Measurements from ENCODE around the gene RHOV.

The RHOV gene

DNA sequence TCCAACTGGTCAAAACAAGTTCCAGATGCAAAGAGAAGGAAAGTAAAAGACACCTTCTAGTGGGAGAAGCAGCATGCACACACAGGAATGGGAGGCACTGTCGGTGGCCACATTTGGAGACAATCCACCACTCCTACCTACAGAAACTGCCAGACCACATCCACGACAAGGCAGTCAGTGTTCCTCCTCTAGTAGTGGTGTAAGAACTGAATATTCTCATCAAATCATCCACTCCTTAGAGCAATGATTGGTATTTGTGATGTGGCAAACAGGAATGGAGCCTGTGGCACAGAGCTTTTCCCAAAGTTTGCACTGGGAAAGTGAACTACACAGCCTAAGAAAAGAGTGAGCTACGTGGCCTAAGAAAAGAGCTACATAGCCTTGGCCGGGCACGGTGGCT lies 35.3 kb downstream of the RHOV start:
- no peak for ATAC-seq
- TF ChIP-seq, protein P1, sequence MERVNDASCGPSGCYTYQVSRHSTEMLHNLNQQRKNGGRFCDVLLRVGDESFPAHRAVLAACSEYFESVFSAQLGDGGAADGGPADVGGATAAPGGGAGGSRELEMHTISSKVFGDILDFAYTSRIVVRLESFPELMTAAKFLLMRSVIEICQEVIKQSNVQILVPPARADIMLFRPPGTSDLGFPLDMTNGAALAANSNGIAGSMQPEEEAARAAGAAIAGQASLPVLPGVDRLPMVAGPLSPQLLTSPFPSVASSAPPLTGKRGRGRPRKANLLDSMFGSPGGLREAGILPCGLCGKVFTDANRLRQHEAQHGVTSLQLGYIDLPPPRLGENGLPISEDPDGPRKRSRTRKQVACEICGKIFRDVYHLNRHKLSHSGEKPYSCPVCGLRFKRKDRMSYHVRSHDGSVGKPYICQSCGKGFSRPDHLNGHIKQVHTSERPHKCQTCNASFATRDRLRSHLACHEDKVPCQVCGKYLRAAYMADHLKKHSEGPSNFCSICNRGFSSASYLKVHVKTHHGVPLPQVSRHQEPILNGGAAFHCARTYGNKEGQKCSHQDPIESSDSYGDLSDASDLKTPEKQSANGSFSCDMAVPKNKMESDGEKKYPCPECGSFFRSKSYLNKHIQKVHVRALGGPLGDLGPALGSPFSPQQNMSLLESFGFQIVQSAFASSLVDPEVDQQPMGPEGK (CRISPR knock-in tag; IDR thresholded peaks at IDR 0.05; ENCODE audit: borderline replicate concordance) = no peak
- TF ChIP-seq, protein P2, sequence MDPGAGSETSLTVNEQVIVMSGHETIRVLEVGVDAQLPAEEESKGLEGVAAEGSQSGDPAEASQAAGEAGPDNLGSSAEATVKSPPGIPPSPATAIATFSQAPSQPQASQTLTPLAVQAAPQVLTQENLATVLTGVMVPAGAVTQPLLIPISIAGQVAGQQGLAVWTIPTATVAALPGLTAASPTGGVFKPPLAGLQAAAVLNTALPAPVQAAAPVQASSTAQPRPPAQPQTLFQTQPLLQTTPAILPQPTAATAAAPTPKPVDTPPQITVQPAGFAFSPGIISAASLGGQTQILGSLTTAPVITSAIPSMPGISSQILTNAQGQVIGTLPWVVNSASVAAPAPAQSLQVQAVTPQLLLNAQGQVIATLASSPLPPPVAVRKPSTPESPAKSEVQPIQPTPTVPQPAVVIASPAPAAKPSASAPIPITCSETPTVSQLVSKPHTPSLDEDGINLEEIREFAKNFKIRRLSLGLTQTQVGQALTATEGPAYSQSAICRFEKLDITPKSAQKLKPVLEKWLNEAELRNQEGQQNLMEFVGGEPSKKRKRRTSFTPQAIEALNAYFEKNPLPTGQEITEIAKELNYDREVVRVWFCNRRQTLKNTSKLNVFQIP (CRISPR knock-in tag; IDR thresholded peaks at IDR 0.05; ENCODE audit: borderline replicate concordance, low read depth) = no peak
- TF ChIP-seq ZNF565 (CRISPR knock-in tag; conservative IDR thresholded peaks at IDR 0.05; ENCODE audit: low read depth) (no peak), GLIS3 (CRISPR knock-in tag; IDR thresholded peaks at IDR 0.05) (no peak), PPARA (CRISPR knock-in tag; IDR thresholded peaks at IDR 0.05; ENCODE audit: borderline replicate concordance) (no peak), ARNTL (CRISPR knock-in tag; IDR thresholded peaks at IDR 0.05; ENCODE audit: borderline replicate concordance, low read depth) (no peak), ISL1 (CRISPR knock-in tag; IDR thresholded peaks at IDR 0.05) (no peak), OSR1 (CRISPR knock-in tag; IDR thresholded peaks at IDR 0.05) (no peak), ZNF70 (CRISPR knock-in tag; IDR thresholded peaks at IDR 0.05) (no peak), RARB (CRISPR knock-in tag; IDR thresholded peaks at IDR 0.05) (no peak), TCF4 (CRISPR knock-in tag; IDR thresholded peaks at IDR 0.05; ENCODE audit: borderline replicate concordance) (no peak), ZFP30 (CRISPR knock-in tag; IDR thresholded peaks at IDR 0.05) (no peak), BACH2 (CRISPR knock-in tag; IDR thresholded peaks at IDR 0.05; ENCODE audit: borderline replicate concordance) (no peak), CSDC2 (CRISPR knock-in tag; IDR thresholded peaks at IDR 0.05) (no peak), TOX (CRISPR knock-in tag; IDR thresholded peaks at IDR 0.05; ENCODE audit: borderline replicate concordance) (no peak)
- TF ChIP-seq, protein P3, sequence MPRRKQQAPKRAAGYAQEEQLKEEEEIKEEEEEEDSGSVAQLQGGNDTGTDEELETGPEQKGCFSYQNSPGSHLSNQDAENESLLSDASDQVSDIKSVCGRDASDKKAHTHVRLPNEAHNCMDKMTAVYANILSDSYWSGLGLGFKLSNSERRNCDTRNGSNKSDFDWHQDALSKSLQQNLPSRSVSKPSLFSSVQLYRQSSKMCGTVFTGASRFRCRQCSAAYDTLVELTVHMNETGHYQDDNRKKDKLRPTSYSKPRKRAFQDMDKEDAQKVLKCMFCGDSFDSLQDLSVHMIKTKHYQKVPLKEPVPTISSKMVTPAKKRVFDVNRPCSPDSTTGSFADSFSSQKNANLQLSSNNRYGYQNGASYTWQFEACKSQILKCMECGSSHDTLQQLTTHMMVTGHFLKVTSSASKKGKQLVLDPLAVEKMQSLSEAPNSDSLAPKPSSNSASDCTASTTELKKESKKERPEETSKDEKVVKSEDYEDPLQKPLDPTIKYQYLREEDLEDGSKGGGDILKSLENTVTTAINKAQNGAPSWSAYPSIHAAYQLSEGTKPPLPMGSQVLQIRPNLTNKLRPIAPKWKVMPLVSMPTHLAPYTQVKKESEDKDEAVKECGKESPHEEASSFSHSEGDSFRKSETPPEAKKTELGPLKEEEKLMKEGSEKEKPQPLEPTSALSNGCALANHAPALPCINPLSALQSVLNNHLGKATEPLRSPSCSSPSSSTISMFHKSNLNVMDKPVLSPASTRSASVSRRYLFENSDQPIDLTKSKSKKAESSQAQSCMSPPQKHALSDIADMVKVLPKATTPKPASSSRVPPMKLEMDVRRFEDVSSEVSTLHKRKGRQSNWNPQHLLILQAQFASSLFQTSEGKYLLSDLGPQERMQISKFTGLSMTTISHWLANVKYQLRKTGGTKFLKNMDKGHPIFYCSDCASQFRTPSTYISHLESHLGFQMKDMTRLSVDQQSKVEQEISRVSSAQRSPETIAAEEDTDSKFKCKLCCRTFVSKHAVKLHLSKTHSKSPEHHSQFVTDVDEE (CRISPR knock-in tag; IDR thresholded peaks at IDR 0.05) = no peak
- TF ChIP-seq, protein P4, sequence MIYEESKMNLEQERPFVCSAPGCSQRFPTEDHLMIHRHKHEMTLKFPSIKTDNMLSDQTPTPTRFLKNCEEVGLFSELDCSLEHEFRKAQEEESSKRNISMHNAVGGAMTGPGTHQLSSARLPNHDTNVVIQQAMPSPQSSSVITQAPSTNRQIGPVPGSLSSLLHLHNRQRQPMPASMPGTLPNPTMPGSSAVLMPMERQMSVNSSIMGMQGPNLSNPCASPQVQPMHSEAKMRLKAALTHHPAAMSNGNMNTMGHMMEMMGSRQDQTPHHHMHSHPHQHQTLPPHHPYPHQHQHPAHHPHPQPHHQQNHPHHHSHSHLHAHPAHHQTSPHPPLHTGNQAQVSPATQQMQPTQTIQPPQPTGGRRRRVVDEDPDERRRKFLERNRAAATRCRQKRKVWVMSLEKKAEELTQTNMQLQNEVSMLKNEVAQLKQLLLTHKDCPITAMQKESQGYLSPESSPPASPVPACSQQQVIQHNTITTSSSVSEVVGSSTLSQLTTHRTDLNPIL (CRISPR knock-in tag; IDR thresholded peaks at IDR 0.05; ENCODE audit: low read depth) = no peak

DNA sequence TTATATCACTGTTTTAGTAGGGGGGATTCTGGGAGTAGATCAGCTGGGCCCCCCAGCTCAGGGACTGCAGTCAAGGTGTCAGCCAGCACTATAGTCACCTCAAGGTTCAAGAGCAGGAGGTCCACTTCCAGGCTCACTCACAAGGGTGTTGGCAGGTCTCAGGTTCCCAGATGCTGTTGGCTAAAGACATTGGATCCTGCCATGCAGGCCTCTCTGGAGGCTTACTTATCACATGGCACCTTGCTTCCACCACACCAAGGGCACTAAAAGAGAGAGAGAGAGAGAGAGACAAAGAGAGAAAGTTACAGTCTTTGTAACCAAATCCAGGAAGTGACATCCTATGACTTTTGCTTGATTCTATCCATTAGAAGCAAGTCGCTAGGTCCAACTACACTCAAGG lies 38.0 kb downstream of the RHOV start:
- ATAC-seq = no peak
- no peak for TF ChIP-seq ZFP3 (CRISPR knock-in tag; IDR thresholded peaks at IDR 0.05)
- TF ChIP-seq, protein P5, sequence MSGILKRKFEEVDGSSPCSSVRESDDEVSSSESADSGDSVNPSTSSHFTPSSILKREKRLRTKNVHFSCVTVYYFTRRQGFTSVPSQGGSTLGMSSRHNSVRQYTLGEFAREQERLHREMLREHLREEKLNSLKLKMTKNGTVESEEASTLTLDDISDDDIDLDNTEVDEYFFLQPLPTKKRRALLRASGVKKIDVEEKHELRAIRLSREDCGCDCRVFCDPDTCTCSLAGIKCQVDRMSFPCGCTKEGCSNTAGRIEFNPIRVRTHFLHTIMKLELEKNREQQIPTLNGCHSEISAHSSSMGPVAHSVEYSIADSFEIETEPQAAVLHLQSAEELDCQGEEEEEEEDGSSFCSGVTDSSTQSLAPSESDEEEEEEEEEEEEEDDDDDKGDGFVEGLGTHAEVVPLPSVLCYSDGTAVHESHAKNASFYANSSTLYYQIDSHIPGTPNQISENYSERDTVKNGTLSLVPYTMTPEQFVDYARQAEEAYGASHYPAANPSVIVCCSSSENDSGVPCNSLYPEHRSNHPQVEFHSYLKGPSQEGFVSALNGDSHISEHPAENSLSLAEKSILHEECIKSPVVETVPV (CRISPR knock-in tag; IDR thresholded peaks at IDR 0.05) = no peak
- TF ChIP-seq, protein P4 (CRISPR knock-in tag; IDR thresholded peaks at IDR 0.05; ENCODE audit: low read depth) = no peak
- TF ChIP-seq SNAI2 (CRISPR knock-in tag; IDR thresholded peaks at IDR 0.05) = no peak
- TF ChIP-seq ZNF565 (CRISPR knock-in tag; conservative IDR thresholded peaks at IDR 0.05; ENCODE audit: low read depth) = no peak

DNA sequence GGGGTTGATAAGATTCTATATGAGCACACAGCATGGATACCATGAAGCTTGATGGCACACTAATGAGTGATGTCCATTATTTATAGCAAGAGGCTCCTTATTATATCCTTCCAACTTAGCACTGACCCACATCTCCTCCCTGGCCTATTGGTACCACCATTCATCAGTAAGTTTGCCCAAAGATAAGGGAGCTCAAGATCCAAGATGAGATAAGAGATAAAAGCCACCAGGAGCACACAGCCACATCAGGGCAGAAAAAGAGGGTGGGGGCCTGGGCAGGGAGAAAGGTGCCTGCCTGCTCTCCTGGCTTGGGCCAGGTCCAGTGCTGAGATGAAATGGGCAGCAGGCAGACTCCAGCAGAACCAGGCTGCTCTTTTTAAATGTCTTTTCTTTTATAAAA lies 41.1 kb downstream of the RHOV start:
- TF ChIP-seq, protein P1 (CRISPR knock-in tag; IDR thresholded peaks at IDR 0.05; ENCODE audit: borderline replicate concordance) = no peak
- TF ChIP-seq ESRRG (CRISPR knock-in tag; IDR thresholded peaks at IDR 0.05) = no peak
- no peak for TF ChIP-seq ISL1 (CRISPR knock-in tag; IDR thresholded peaks at IDR 0.05)
- TF ChIP-seq ZFP3 (CRISPR knock-in tag; IDR thresholded peaks at IDR 0.05) = no peak
- TF ChIP-seq, protein P5 (CRISPR knock-in tag; IDR thresholded peaks at IDR 0.05) = no peak
- no peak for TF ChIP-seq TCF4 (CRISPR knock-in tag; IDR thresholded peaks at IDR 0.05; ENCODE audit: borderline replicate concordance)
- no peak for TF ChIP-seq ARNTL (CRISPR knock-in tag; IDR thresholded peaks at IDR 0.05; ENCODE audit: borderline replicate concordance, low read depth)
- TF ChIP-seq, protein P4 (CRISPR knock-in tag; IDR thresholded peaks at IDR 0.05; ENCODE audit: low read depth) = no peak
- TF ChIP-seq PPARA (CRISPR knock-in tag; IDR thresholded peaks at IDR 0.05; ENCODE audit: borderline replicate concordance) = no peak
- no peak for ATAC-seq
